Measurements from ENCODE around the gene TUBGCP5.

DNA sequence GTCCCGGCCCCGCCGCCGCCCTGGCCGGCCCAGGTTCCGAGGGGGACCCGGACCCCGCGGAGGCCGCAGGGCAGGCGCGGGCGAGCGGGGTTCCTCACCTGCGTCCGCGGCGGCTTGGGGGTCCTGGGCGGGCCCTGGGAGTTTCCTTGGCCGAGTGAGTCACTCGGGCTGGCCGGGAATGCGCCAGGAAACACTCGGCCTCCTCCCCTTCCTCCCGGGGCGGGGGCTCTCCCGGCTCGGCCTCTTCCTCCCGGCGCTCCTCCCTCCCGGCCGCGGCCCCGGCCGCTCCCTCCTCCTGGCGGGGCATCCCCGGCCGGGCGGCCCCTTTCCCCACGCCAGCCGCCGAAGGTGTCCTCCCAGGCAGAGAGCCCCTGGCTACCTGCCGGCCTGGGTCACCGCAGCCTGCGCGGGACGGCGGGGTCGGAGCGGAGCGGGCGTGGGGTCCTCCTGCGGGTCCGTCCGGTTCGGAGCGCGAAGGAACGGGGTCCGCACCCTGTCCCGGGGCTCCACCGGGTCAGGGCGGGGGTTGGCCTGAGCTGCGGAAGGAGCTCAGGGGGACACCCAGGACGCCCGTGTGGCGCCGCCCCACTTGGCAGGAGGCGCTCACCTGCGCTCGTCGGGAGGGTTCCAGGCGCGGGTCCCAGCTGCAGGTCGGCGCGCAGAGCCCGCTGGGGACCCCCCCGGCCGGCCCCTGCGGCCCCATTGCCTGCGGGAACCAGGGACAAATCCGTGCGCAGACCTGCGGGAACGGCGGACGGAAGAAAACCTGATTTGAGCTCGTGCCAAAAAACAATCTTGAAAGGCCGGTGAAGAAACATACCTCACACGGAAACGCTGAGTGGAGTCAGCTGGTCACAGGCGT is 58.9 kb downstream of the TUBGCP5 start, which contains the start of gene CYFIP1:
- TF ChIP-seq ZNF670 (tag by site-specific recombination; IDR thresholded peaks at IDR 0.05; ENCODE audit: low read depth) (no peak), YY1 (tag by site-specific recombination; IDR thresholded peaks at IDR 0.05) (no peak), ZNF792 (tag by site-specific recombination; IDR thresholded peaks at IDR 0.05) (no peak), ZNF544 (tag by site-specific recombination; IDR thresholded peaks at IDR 0.05) (no peak)
